ENCODE results near the gene MROH7.

Gene MROH7

GRCh38 chr1:54653036-54653435 is 11.4 kb downstream of the MROH7 start:
- Mint-ChIP-seq H3K4me1 (ENCODE audit: low read depth) (no peaks in the 10 kb centered on the region), H3K4me3 (no peak overlapping the region), H3K9me3 (peaks cover 2% of the 10 kb centered on the region), H3K27ac (no peak overlapping the region), H3K27me3 (ENCODE audit: low read depth) (peaks cover 13% of the 10 kb centered on the region), H3K36me3 (ENCODE audit: low read depth) (no peaks in the 10 kb centered on the region)

- H3K4me3 Mint-ChIP-seq: no peak overlapping the region
- H3K36me3 Mint-ChIP-seq (ENCODE audit: low read depth): no peaks in the 10 kb centered on the region
- no peaks in the 10 kb centered on the region for H3K4me1 Mint-ChIP-seq (ENCODE audit: low read depth)
- no peaks in the 10 kb centered on the region for H3K27me3 Mint-ChIP-seq (ENCODE audit: low read depth)
- H3K9me3 Mint-ChIP-seq: peaks cover 10% of the 10 kb centered on the region
- H3K27ac Mint-ChIP-seq: no peak overlapping the region
These were observed 16.8 kb downstream of the MROH7 start for GRCh38 chr1:54658164-54658913.

GRCh38 chr1:54663725-54664124 is 22.1 kb downstream of the MROH7 start:
- Mint-ChIP-seq H3K4me1 (ENCODE audit: low read depth) (no peaks in the 10 kb centered on the region), H3K27me3 (ENCODE audit: low read depth) (peaks cover 4% of the 10 kb centered on the region), H3K4me3 (no peak overlapping the region), H3K9me3 (peaks cover 5% of the 10 kb centered on the region), H3K27ac (no peak overlapping the region), H3K36me3 (ENCODE audit: low read depth) (no peaks in the 10 kb centered on the region)

GRCh38 chr1:54664364-54664763 is 22.8 kb downstream of the MROH7 start:
- Mint-ChIP-seq H3K27me3 (ENCODE audit: low read depth) (peaks cover 4% of the 10 kb centered on the region), H3K27ac (no peak overlapping the region), H3K36me3 (ENCODE audit: low read depth) (no peaks in the 10 kb centered on the region), H3K4me3 (no peak overlapping the region), H3K9me3 (peaks cover 4% of the 10 kb centered on the region), H3K4me1 (ENCODE audit: low read depth) (no peaks in the 10 kb centered on the region)

GRCh38 chr1:54665852-54666251 is 24.3 kb downstream of the MROH7 start:
- H3K4me1 Mint-ChIP-seq (ENCODE audit: low read depth): no peaks in the 10 kb centered on the region
- H3K36me3 Mint-ChIP-seq (ENCODE audit: low read depth): no peaks in the 10 kb centered on the region
- H3K27ac Mint-ChIP-seq: no peak overlapping the region
- peaks cover 4% of the 10 kb centered on the region for H3K27me3 Mint-ChIP-seq (ENCODE audit: low read depth)
- H3K4me3 Mint-ChIP-seq: no peak overlapping the region
- H3K9me3 Mint-ChIP-seq: peaks cover 4% of the 10 kb centered on the region

- Mint-ChIP-seq H3K9me3 (peaks cover 4% of the 10 kb centered on the region), H3K27me3 (ENCODE audit: low read depth) (peaks cover 4% of the 10 kb centered on the region), H3K36me3 (ENCODE audit: low read depth) (no peaks in the 10 kb centered on the region), H3K4me1 (ENCODE audit: low read depth) (no peaks in the 10 kb centered on the region), H3K27ac (no peak overlapping the region), H3K4me3 (no peak overlapping the region)
These were observed 24.7 kb downstream of the MROH7 start for GRCh38 chr1:54666333-54666732.

- H3K4me1 Mint-ChIP-seq (ENCODE audit: low read depth): peaks cover 6% of the 10 kb centered on the region
- H3K4me3 Mint-ChIP-seq: no peak overlapping the region
These were observed 26.2 kb downstream of the MROH7 start for GRCh38 chr1:54667797-54668196.

GRCh38 chr1:54668567-54668966 is 27.0 kb downstream of the MROH7 start:
- H3K9me3 Mint-ChIP-seq: peaks cover 4% of the 10 kb centered on the region
- H3K27ac Mint-ChIP-seq: no peak overlapping the region
- peaks cover 6% of the 10 kb centered on the region for H3K4me1 Mint-ChIP-seq (ENCODE audit: low read depth)
- H3K27me3 Mint-ChIP-seq (ENCODE audit: low read depth): peaks cover 9% of the 10 kb centered on the region
- H3K4me3 Mint-ChIP-seq: no peak overlapping the region
- H3K36me3 Mint-ChIP-seq (ENCODE audit: low read depth): no peaks in the 10 kb centered on the region

More at GRCh38 chr1:54667797-54668196, 26.2 kb downstream of the MROH7 start:
- H3K27ac Mint-ChIP-seq: no peak overlapping the region
- H3K9me3 Mint-ChIP-seq: peaks cover 4% of the 10 kb centered on the region
- H3K27me3 Mint-ChIP-seq (ENCODE audit: low read depth): peaks cover 4% of the 10 kb centered on the region
- no peaks in the 10 kb centered on the region for H3K36me3 Mint-ChIP-seq (ENCODE audit: low read depth)

- no peaks in the 10 kb centered on the region for H3K36me3 Mint-ChIP-seq (ENCODE audit: low read depth)
- peaks cover 9% of the 10 kb centered on the region for H3K27me3 Mint-ChIP-seq (ENCODE audit: low read depth)
- H3K4me3 Mint-ChIP-seq: no peak overlapping the region
- H3K27ac Mint-ChIP-seq: no peak overlapping the region
- H3K4me1 Mint-ChIP-seq (ENCODE audit: low read depth): peaks cover 6% of the 10 kb centered on the region
- peaks cover 4% of the 10 kb centered on the region for H3K9me3 Mint-ChIP-seq
These were observed 30.5 kb downstream of the MROH7 start for GRCh38 chr1:54671985-54672608.

- no peaks in the 10 kb centered on the region for H3K4me1 Mint-ChIP-seq (ENCODE audit: low read depth)
- no peaks in the 10 kb centered on the region for H3K36me3 Mint-ChIP-seq (ENCODE audit: low read depth)
- H3K9me3 Mint-ChIP-seq: no peaks in the 10 kb centered on the region
- no peak overlapping the region for H3K4me3 Mint-ChIP-seq
- no peak overlapping the region for H3K27ac Mint-ChIP-seq
- no peaks in the 10 kb centered on the region for H3K27me3 Mint-ChIP-seq (ENCODE audit: low read depth)
These were observed 37.4 kb downstream of the MROH7 start for GRCh38 chr1:54678776-54679643.

GRCh38 chr1:54679706-54680105 is 38.1 kb downstream of the MROH7 start:
- H3K4me1 Mint-ChIP-seq (ENCODE audit: low read depth): no peaks in the 10 kb centered on the region
- no peaks in the 10 kb centered on the region for H3K36me3 Mint-ChIP-seq (ENCODE audit: low read depth)
- H3K27ac Mint-ChIP-seq: no peak overlapping the region
- H3K4me3 Mint-ChIP-seq: no peak overlapping the region
- H3K9me3 Mint-ChIP-seq: no peaks in the 10 kb centered on the region
- H3K27me3 Mint-ChIP-seq (ENCODE audit: low read depth): no peaks in the 10 kb centered on the region

- no peak overlapping the region for H3K27ac Mint-ChIP-seq
- H3K4me3 Mint-ChIP-seq: no peak overlapping the region
These were observed 38.8 kb downstream of the MROH7 start for GRCh38 chr1:54680387-54680786.

GRCh38 chr1:54681358-54681757 is 39.8 kb downstream of the MROH7 start:
- Mint-ChIP-seq H3K9me3 (no peaks in the 10 kb centered on the region), H3K4me1 (ENCODE audit: low read depth) (no peaks in the 10 kb centered on the region), H3K27me3 (ENCODE audit: low read depth) (no peaks in the 10 kb centered on the region), H3K4me3 (no peak overlapping the region), H3K27ac (no peak overlapping the region), H3K36me3 (ENCODE audit: low read depth) (no peaks in the 10 kb centered on the region)

More at GRCh38 chr1:54680387-54680786, 38.8 kb downstream of the MROH7 start:
- Mint-ChIP-seq H3K4me1 (ENCODE audit: low read depth) (no peaks in the 10 kb centered on the region), H3K36me3 (ENCODE audit: low read depth) (no peaks in the 10 kb centered on the region), H3K27me3 (ENCODE audit: low read depth) (no peaks in the 10 kb centered on the region), H3K9me3 (no peaks in the 10 kb centered on the region)

- Mint-ChIP-seq H3K27ac (no peak overlapping the region), H3K36me3 (ENCODE audit: low read depth) (no peaks in the 10 kb centered on the region), H3K4me1 (ENCODE audit: low read depth) (no peaks in the 10 kb centered on the region), H3K9me3 (no peaks in the 10 kb centered on the region), H3K4me3 (no peak overlapping the region), H3K27me3 (ENCODE audit: low read depth) (peaks cover under 1% of the 10 kb centered on the region)
These were observed 41.9 kb downstream of the MROH7 start for GRCh38 chr1:54683453-54683852.
